GM12878 (cell line): Measurements from ENCODE around the gene ZBTB16. TPM values are rescaled to one million over a fixed set of nuclear protein-coding genes. Genes with fewer than 3 reads are reported as not detected.

ENCODE experiments used
- FOS ChIP-seq: IDR thresholded peaks from 3 replicates; pipeline ENCODE4 v1.6.1; 2011; ENCODE audit warnings: borderline replicate concordance; ENCODE audit not compliant: insufficient read length; ENCODE audit errors: extremely low read depth
- HDGF ChIP-seq: fragments of 450-650 bp; IDR thresholded peaks from 2 replicates; pipeline ENCODE4 v1.6.1; 2016; ENCODE audit warnings: antibody characterized with exemption
- IKZF1 ChIP-seq: fragments of 450-650 bp; conservative IDR thresholded peaks from 2 replicates; pipeline ENCODE4 v1.6.1; 2017; ENCODE audit warnings: antibody characterized with exemption, mild to moderate bottlenecking
- JUNB ChIP-seq: IDR thresholded peaks from 2 replicates; pipeline ENCODE4 v1.6.1; 2016; ENCODE audit warnings: antibody characterized with exemption, mild to moderate bottlenecking
- MEF2B ChIP-seq: fragments of 450-650 bp; IDR thresholded peaks from 2 replicates; pipeline ENCODE4 v1.6.1; 2018; ENCODE audit warnings: mild to moderate bottlenecking, moderate library complexity; ENCODE audit not compliant: partially characterized antibody, poor library complexity, severe bottlenecking
- NBN ChIP-seq: fragments of 450-650 bp; IDR thresholded peaks from 2 replicates; pipeline ENCODE4 v1.6.1; 2016
- POLR2A ChIP-seq: IDR thresholded peaks from 2 replicates; pipeline ENCODE4 v1.6.1; 2011; ENCODE audit warnings: low read depth, mild to moderate bottlenecking, low read length
- RBBP5 ChIP-seq: fragments of 200-600 bp; sonication (generic); conservative IDR thresholded peaks from 2 replicates; pipeline ENCODE4 v1.6.1; 2016
- RFX5 ChIP-seq: IDR thresholded peaks from 2 replicates; pipeline ENCODE4 v1.6.1; 2011; ENCODE audit warnings: low read depth, low read length, improper control_type of control experiment
- SMARCA5 ChIP-seq: fragments of 450-650 bp; IDR thresholded peaks from 2 replicates; pipeline ENCODE4 v1.6.1; 2017; ENCODE audit warnings: mild to moderate bottlenecking
- ZBTB40 ChIP-seq: fragments of 450-650 bp; IDR thresholded peaks from 2 replicates; pipeline ENCODE4 v1.6.1; 2016; ENCODE audit warnings: mild to moderate bottlenecking, moderate library complexity, borderline replicate concordance
- polyA plus RNA-seq, 11 experiments: library from polyadenylated mRNA; depleted of rRNA in 4 of 11; unstranded in 6 of 11; stranded (reverse) in 5 of 11; fragments of >200 nt; fragmentation: Nextera tagmentation in 4 of 11; fragmentation: Illumina TruSeq in 1 of 11; extraction: Ambion mirVana in 4 of 11; extraction: Trizol in 1 of 11; gene quantifications; 1 replicate in 1 of 11; 2 replicates in 10 of 11; pipeline versions ENCODE4 v1.2.1 to v1.2.3, GENCODE V29; 2011 to 2016; ENCODE audit warnings: inconsistent platforms in 2 of 11, missing spikeins in 2 of 11, low read depth in 1 of 11
- total RNA-seq, 4 experiments: library from RNA; depleted of rRNA in 3 of 4; stranded (reverse); fragments of >200 nt in 3 of 4; fragmentation: Illumina TruSeq in 1 of 4; extraction: Trizol in 1 of 4; gene quantifications; 2 replicates each; pipeline versions ENCODE4 v1.2.1 to v1.2.3, GENCODE V29; 2013 to 2021

The ZBTB16 gene
- total and polyA plus RNA-seq, 10 of the 15 experiments (the other 5 are each of a cell fraction or from before 2014, with no cell fraction given): 0.38 TPM; not detected in 9

- TF ChIP-seq ZBTB40 (no peak), SMARCA5 (no peak), MEF2B (no peak), RFX5 (no peak), IKZF1 (no peak), POLR2A (no peak), JUNB (no peak), FOS (no peak), HDGF (no peak), NBN (no peak), RBBP5 (no peak)
These were observed 111.9 kb downstream of the ZBTB16 start (continued) for GRCh38 chr11:114171257-114172054.
